ENCODE results near the gene ELMOD2.
"Not testable (repeated sequence)": the region's sequence is repeated elsewhere in the genome, so short reads cannot be mapped to it uniquely, and the experiment has no call there.

Gene ELMOD2, protein sequence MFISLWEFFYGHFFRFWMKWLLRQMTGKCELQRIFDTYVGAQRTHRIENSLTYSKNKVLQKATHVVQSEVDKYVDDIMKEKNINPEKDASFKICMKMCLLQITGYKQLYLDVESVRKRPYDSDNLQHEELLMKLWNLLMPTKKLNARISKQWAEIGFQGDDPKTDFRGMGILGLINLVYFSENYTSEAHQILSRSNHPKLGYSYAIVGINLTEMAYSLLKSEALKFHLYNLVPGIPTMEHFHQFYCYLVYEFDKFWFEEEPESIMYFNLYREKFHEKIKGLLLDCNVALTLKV

DNA sequence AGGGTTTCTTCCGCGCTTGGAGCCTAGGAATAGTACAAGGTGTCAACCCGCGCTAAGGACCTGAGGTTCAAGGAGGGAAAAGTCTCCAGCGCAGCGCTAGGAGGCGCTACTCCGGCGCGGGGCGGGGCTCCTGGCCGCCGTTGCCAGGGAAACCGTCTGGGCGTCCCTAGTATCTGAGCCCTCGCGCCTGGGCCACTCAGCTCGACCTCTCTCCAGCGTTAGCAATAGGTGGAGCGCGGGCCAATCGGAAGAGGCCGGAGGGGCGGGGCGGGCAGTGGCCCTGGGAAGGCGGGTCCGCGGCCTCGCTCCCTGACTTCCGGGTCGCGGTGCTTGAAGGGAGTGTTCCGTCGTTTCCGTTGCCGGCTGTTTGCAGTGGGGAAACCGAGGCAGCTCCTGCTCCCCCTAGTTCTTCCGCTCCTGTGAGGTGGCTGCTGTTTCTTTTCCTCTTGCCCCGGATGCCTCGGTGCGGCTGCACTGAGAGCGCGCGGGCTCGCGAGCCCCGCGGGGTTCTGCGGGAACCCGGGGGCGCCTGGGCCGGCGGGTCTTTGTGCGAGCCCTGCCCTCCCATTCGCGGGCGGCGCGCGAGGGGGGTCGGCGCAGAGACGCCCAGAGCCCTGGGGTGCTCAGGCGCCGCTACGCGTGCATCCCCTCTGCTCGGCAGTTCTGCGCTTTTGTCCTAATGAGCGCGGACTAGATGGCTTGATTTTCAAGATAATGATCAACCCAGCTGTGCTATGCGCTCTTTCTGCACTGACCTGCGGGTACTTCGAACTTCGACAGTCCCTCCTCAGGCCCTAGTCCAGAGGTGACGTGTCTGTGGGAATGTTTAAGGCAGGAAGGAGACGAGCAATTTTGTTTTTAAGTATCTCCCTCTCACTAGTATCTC, at the start of gene ELMOD2:
Gene ELMOD2, plus strand, starts transcription at position 312 of the 886 bp plus-strand sequence. CDS start 1,261 bp downstream, outside the sequence.
- DNase-seq = peak; percentile 81 to 95

DNA sequence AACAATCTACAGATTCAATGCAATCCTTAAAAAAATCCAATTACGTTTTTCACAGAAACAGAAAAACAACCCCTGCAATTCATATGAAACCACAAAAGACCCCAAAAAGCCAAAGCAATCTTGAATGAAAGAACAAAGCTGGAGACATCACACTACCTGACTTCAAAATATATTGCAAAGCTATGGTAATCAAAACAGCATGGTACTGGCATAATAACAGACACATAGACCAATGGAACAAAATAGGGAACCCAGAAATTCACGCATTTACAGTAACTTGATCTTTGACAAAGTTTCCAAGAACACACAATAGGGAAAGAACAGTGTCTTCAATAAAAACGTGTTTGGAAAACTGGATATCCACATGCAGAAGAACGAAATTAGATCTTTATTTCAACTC, 40.5 kb upstream of the ELMOD2 start:
- DNase-seq = no peak

DNA sequence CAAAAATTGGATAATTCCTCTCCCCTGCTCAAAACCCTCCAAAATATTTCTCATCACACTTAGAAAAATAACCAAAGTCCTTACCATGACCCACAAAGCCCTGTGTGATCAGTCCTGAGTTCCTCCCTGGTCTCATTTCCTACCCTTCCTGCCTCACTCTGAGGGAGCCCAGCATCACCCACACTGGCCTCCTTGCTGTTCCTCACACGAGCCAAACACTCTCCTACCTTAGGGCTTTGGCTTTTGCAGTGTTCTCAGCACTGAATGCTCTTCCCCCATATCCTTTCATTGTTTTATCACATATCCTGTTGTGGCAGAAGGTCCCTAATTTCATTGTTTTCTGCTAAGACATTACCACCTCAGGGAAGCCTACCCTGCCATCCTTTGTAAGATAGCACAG, 38.0 kb upstream of the ELMOD2 start:
- DNase-seq = no peak

DNA sequence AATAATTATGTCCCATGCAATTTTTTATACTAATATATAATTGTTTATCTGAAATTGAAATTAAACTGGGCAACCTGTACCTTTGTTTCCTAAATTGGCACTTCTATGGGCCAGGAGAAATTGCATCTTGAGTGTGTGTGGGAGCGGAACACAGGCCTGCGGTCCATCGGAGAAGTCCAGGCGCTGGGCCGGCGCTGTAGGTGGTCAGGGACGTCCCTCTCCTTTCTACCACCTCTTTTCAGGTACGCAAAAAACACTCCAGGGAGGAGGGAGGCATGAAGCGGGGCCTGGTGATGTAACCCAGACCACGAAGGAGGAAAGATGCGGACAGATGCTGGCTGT, 26.6 kb upstream of the ELMOD2 start:
- DNase-seq = no peak

DNA sequence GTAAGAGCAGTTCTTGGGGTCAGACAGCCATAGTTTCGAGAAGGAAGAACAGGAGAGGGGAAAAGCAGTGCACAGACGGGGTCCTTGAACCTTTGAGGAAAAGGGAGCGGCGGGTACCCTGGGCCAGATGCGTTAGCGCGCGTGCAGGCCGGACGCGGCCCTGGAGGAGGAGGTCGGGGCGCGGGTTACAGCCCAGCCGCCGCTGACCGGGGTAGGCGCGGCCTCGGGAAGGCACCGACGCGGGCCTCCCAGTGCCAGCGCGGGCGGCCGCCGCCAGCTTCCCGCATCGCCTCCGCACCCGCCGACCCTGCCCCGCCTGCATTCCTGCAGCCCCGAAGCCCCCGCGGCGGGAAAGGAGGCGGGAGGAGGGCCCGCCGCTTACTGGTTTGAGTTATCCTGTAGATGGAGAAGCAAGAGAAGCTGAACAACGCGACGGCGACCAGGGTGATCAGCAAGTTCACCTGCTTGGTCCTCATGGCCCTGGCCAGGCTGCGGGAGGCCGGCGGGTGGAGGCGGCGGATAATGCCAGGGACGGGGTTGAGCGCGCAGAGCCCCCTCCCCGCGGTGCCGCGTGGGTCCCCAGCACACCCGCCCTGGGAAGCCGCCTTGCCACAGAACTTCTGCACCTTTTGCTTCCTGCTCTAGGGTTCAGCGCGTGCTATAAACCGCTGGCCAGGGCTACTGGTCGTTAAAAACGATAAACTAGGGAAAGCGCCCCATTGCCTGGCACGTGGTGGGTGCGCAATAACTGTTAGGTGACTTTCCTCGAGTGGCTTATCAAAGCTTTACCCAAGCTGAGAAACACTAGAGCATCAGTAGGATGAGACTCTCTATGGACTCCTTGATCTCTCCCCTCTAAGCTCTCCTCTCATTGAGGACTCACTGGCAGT, 26.0 kb upstream of the ELMOD2 start, which contains the start of gene MGAT4D:
Gene MGAT4D, minus strand, starts transcription at position 547 of the 890 bp plus-strand sequence. Its CDS starts 71 bp downstream, at position 476.
- no peak for DNase-seq

DNA sequence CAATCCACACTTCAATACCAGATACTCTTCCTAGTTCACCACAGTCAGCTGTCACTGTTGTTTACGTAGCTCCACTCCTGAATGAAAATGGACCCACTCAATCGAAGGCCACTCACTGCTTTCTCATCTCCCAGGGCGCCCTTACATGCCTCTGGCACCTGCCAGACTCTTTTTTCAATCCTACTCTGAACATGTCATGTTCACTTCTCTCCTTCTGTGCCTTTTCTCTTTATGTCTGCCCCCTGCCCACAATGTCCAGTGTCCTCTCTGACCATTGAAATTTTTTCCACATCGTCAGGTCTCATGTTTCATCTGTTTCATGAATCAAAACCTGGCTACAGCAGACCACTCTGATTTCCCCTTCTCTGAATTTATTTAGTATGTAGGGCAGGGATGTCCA, 24.6 kb upstream of the ELMOD2 start:
- no peak for DNase-seq

DNA sequence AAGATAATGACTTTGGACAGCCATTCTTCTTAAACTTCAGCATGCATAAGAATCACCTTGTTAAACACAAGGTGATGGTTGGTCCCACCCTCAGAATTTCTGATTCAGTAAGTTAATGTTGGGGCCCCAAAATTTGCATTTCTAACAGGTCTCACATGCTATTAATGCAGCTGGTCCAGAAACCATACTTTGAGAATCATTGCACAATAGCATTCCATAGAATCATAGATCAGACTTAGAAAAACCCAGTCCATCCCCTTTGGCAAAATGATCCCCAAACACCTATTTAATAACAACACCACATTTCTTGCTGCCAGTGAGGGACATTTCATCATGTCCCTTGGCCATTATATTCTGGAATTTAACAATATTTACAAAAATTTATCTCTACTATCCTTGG, 19.7 kb upstream of the ELMOD2 start:
- DNase-seq = no peak

DNA sequence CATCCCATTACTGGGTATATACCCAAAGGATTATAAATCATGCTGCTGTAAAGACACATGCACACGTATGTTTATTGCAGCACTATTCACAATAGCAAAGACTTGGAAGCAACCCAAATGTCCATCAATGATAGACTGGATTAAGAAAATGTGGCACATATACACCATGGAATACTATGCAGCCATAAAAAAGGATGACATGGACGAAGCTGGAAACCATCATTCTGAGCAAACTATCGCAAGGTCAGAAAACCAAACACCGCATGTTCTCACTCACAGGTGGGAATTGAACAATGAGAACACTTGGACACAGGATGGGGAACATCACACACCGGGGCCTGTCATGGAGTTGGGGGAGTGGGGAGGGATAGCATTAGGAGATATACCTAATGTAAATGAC, 10.2 kb upstream of the ELMOD2 start:
- DNase-seq = not testable (repeated sequence)

DNA sequence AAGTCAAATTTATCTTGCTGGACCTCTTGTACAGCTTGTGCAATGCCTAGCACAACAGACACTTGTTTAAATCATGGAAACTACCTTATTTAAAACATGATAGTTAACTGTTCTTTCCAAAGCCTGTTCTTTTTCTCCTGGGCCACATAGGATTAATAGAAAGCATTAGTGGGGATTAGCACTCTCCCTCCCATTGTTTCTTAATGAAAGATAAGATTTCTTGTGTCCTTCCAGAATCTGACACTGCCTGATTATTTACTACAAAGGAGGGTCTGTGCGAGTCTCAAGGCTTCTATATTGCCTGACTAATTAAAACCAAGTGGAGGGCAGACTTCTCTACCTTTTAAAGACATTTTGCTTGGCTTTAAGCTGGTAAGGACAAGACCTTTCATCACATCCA, 8.5 kb upstream of the ELMOD2 start:
- DNase-seq = no peak

DNA sequence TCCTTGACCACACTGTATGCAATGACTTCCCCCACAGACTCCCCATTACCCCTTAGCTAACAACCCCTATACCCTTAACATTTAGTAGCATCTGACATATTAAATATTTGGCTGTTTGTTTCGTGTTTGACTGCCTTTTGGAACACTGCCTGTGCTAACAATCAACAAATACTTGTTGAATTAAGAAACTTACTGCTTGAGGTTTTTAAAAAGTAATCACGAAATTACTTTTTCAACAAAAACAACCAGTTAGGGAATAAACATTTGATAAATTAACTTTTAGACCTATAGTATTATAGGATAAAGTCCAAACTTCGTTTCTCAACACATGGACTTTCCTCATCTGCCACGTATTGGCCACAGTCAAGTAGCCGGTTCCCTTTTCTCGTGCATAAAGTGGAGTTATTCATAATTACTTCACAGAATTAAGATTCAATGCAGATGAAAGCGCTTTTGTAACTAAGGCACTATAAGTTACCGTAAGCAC, 555 bp upstream of the ELMOD2 start:
- no peak for DNase-seq

DNA sequence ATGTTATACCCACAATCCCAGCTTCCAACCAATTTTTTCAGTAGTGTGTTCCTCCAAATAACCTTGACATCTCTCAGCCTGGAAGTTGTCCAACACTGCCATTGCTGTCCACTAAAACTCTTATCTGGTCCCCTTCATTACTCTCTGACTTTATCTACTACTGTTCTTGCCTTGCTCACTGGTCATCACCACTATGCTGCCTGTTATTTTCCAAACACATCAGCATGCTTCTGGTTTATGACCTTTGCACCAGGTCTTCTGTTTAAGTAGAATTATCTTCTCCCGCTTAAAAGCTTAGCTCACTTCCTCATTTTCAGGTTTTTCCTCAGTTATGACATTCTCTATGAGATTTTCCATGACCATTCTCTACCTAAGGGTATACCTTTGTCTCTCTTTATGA, 5.5 kb downstream of the ELMOD2 start:
- no peak for DNase-seq

DNA sequence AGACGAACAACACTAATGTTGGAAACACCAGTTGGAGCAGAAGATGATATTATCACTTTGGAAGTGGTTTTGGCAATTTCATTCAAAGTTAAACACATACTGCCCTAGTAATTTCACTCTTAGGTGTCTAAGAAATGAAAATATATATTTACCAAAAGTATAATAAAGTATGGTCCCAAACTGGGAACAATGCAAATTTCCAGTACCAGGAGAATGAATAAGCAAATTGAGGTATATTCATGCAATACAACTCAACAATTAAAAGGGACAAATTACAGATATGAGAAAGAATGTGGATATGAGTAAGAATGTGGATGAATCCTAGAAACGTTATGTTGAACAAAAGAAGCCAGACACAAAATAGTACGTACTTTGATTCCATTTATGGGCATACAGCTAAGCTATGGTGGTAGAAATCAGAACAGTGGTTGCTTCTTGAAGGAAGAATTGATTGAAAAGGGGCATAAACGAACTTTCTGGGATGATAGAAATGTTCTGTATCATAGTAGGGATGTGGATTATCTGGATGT, 10.0 kb downstream of the ELMOD2 start:
- no peak for DNase-seq

DNA sequence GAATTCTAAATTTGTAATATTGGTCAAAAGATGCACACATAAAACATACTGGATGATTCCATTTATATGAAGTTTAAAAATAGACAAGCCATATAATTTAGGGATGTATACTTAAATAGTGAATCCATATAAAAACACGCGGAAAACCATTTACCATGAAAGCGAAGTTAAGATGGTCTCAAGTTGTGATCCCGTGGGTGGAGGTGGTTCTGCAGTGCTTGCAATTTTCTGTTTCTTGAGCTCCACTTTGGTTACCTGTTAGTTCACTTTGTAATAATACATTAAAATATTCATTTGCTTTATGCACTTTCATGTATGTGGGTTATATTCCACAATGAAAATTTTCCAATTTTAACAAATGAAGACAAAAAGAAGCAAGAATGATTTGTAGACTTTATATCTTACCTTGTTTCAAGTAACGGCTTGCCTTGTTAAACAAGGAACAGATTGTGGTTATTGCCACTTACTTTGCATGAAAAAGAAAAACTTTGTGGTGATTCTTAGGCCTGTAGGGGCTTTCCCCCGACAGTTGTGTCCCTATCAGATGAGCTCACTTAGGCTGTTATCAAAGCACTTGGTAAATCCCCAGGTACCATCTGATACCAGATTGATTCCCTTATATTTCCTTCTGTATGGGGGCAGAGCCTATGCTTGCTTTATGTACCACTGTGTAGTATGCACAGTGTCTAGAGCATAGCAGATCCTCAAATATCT, 32.6 kb downstream of the ELMOD2 start:
- no peak for DNase-seq

DNA sequence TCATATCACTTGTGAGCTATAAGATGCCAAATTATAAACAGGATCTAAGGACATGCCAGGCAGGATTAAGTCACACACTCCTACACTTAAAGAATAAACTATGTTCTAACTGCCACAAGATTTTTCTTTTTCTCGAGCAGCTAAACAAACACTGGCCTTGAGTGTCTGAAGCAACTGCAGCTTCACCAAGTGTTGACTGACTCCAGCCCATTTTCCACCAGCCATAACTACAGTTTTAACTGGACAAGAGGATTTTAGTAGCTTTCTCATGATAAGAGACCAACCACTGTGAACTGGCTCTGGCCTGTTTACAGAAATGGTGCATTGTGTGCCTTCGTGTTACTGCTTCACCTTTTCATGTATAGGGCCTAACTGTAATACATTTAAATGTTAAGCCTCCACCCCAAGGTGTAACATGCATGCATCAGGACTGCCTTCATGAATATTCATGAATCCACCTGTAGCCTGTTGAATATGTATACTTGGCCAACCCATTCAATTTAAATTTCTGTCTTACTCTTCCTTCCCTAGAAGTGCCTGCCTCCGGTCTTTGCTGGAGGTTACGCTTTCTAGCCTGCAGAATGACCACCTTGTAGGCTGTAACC, 34.0 kb downstream of the ELMOD2 start:
- no peak for DNase-seq

DNA sequence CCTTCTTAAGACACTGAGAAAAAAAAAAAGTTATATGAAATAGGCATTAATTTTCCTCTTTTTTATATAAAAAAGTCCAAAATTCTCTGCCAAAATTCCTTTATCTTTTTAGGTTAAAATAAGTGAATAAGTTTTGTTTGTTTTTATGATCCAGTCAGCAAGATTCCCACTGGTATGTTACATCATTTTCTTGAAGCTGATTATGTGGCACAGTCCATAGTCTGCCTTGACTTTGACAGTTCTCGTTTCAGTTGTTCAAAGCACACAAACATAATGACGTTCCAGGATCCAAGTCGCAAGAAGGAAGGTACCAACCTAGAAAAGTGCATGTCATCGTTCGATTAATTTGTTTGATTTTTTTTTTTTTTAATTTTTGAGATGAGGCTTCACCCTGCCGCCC, 35.7 kb downstream of the ELMOD2 start:
- DNase-seq = no peak

DNA sequence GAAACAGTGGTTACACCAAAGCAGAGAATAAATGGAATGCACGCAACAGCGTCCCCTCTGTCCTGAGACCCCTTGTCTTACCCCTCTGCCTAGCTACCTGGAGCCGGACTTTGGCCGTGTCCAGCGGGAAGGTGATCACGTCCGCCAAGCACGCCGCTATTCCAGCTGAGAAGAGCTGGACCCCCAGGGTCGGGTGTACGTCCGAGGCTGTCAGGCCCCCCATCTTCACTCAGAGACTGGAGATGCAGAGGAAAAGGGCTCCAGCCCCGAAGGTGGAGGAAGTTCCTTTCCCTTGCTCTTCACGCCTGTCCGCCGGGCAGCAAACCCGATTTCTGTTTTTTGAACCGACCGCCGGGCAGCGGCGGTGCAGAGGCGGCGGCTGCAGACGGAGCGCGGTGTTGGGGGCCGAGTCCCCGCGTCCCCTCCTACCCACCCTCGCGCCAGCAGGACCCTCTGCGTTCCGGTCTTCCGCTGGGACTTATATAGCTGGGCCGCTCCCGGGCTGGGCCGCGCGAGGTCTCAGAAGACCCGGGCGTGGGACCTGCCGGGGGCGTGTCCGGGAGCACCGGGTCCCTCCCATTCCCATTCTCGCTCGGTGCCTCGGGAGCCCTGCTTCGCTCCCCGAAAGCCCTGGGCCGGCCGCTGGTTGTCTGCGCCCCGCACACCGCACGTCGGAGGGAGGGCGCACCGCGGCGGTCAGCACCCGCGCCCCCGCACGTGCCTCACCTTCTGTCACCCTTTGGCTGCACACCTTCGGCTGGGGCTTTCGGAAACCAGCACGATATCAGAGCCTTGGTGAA, 44.7 kb downstream of the ELMOD2 start, which contains the start of gene UCP1:
Gene UCP1, minus strand, starts transcription at position 455 of the 800 bp plus-strand sequence. Its CDS starts 232 bp downstream, at position 223.
- no peak for DNase-seq

DNA sequence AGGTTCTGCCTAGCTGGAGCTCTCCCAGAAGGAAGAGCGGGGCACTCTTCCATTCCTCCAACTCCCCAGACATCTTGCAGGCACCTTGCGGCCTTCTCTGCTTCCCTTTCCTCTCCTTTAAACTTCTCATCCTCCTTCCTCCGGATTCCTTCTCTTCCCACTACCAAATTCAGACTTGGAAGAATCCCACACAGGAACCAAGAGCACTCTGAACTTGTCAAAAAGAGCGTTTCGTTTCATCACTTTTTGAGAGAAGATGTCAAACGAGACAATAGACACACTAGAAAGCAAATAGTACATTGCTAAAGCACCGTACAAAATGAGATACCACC, 45.3 kb downstream of the ELMOD2 start:
- DNase-seq = no peak

DNA sequence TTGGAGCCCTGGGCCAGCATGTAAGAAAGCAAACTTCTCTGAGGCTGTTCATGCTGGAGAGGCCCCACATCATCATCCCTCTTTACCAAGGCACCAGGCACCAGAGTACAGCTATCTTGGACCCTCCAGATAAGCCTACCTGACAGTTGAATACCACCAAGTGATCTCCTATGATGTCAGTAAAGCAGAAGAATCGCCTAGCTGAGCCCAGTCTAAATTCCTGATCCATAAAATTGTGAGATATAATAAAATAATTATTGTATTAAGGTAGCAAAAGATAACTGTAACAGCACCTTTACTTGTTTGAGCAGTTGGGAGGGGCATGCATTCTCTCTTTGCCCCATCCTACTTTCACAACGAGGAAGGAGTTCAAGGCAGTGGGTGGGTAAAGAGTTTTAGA, 47.7 kb downstream of the ELMOD2 start:
- no peak for DNase-seq

DNA sequence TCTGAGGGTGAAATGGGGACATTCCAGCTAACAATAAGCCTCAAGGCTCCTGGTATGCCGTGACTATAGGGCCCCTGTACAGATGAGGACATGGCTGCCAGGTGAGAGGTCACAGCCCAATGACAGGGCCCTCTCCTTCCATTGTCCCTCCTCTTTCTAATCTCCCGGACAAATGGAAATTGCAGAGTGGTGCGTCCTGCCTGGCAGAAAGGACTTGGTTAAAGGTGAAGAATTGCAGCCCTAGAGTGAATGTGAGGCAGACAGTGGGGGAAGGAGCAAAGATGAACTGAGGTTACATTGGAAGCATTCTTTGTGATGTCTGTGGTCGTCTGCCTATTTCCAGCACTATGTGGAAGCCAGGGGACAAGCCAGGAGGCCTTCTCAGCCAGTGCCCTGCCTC, 51.5 kb downstream of the ELMOD2 start:
- DNase-seq = no peak

DNA sequence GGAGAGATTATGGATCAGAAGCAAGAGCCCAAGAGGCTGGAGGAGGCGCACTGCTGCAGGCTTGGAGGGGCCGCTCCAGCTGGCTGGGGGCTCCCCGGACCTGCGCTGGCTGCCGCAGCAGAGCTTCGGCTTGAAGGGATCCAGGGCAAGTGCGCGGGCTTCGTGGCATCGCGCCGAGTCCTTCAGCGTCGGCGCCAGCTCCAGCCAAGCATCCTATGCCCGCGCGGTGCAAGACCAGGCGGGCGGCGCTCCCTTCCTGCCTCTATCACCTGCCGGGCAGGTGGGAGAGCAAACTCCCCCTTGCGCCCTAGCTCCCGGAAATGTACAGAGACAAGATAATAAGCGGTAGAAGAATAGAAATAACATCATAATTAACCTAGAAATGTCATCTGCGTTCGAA, 55.3 kb downstream of the ELMOD2 start:
- DNase-seq = peak in 1 of 2 experiments; percentile 3

DNA sequence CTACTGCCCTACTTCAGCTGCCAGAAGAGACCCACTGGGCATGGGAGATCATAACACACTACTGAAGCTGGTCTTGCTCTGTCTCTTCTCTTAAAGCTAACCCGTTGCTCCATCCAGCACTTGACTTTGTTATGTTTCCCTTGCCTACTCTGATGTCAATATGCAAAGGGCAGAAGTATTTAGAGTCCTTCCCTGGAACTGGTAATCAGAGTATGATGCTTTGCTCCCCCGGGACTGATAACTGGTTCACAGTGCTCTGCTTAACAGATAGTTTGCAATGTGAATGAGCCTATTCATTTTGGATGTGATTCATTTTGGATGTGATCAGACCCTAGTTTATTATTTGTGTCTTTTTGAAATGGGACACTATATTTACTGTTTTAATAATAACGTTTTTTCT, 57.1 kb downstream of the ELMOD2 start:
- DNase-seq = no peak

All from cerebellar nuclear complex (tissue), 1 donor.